NCI-H1436 treated with DMSO at 0.1 percent for 48 hours (cell line): ENCODE measurements around the gene TRIM72.
A peak's percentile ranks its signal among the peaks of the same experiment; 100 is the strongest.
"Not testable (repeated sequence)": the region's sequence is repeated elsewhere in the genome, so short reads cannot be mapped to it uniquely, and the experiment has no call there.

ENCODE experiments used
- DNase-seq: peaks from one replicate; lab custom pipeline; 2025; lab: John Stamatoyannopoulos, UW

The TRIM72 gene

DNA sequence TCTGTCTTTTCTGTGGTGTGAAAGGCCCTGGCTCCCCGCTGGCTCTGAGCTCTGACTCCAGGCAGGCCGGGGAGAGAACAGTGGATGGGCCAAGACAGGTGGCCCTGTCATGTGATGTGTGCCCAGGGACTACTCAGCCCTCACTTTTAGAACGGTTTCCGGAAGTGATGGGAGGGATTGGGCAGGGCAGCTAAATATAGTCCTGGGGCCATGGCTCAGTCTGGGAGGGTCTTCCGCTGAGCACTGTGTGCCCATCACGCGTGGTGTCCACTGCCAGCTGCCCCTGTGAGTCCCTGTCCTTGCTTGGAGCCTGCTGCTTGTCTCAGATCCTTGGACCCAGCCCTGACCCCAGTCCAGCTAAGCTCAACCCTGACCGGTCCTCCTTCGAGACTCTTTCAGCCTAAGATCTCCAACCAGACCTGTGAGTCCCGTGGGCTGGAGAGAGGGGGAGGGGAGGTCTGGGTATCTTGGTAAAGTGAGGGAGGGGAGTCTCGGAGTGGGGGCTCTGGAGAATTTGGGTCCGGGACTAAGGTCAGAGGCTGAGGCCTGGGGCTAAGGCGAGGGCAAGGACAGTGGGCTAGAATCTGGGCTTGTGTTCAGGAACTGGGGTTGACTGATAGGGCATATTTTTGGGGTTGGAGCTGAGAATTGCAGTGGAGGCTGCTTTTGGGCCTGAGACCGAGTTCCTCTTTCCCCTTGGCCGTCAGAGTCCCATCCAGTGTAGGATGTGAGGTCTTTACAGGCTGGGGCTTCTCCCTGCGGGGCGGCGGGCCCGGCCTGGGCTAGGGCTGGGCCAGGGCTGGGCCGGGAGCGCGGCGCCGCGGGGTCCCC lies at the start of gene TRIM72:
TSS of gene TRIM72 (plus strand) at position 243 of the 831 bp plus-strand sequence. CDS start 620 bp downstream, outside the sequence.
- peak; percentile 23 for DNase-seq

DNA sequence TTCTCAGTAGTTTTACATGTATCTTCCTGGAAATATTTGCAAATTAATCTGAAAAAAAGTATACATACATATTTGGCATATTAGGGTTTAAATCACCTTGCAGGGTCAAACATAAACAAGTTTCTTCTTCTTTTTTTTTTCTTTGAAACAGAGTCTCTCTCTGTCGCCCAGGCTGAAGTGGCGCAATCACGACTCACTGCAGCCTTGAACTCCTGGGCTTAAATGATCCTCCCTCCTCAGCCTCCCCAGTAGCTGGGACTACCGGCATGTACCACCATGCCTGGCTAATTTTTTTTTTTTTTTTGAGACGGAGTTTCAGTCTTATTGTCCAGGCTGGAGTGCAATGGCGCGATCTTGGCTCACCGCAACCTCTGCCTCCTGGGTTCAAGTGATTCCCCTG lies 46.6 kb upstream of the TRIM72 start:
- no peak for DNase-seq

DNA sequence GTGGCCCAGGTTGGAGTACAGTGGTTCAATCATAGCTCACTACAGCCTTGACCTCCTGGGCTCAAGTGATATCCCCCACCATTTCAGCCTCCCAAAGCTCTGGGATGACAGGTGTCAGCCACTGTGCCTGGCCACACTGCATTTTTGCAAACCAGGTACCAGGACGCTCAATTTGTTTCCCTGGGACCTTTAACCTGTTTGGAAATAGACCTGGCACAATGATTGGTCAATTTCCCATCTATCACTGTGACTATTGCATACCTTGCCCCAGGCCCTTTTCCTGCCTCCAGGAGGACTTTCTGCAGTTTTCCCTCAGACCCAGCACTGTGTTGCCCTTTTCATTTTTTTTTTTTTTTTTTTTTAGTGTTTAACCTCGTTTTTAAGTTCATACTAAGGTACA lies 45.1 kb upstream of the TRIM72 start:
- no peak for DNase-seq

- DNase-seq = not testable (repeated sequence)
Measured at GRCh38 chr16:31170048-31170447, 43.9 kb upstream of the TRIM72 start.

DNA sequence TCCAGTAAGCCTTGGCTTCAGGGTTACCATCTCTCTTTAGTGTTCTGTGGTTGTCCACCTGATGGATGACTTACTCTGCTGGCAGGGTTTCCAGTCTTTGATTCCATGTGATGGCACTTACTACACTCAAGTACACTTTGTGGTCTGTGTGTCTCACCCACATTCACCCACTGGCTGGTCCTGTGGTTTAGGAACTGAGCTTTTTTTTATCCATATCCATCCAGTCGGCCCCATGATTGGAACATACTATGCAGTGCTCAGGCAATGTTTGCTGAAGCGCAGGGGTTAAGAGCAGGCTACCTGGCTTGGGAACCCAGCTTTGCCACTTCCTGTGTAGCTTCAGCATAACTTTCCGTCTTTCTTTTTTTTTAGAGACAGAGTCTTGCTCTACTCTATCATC lies 36.8 kb upstream of the TRIM72 start:
- DNase-seq = no peak

- no peak for DNase-seq
Measured at GRCh38 chr16:31179219-31179746, 34.6 kb upstream of the TRIM72 start.

- DNase-seq = peak; percentile 59
Measured at GRCh38 chr16:31179747-31180459, 34.0 kb upstream of the TRIM72 start, which contains the start of gene FUS. Gene FUS (plus strand): TSS chr16:31180139. CDS start chr16:31180215, 76 bp downstream.

DNA sequence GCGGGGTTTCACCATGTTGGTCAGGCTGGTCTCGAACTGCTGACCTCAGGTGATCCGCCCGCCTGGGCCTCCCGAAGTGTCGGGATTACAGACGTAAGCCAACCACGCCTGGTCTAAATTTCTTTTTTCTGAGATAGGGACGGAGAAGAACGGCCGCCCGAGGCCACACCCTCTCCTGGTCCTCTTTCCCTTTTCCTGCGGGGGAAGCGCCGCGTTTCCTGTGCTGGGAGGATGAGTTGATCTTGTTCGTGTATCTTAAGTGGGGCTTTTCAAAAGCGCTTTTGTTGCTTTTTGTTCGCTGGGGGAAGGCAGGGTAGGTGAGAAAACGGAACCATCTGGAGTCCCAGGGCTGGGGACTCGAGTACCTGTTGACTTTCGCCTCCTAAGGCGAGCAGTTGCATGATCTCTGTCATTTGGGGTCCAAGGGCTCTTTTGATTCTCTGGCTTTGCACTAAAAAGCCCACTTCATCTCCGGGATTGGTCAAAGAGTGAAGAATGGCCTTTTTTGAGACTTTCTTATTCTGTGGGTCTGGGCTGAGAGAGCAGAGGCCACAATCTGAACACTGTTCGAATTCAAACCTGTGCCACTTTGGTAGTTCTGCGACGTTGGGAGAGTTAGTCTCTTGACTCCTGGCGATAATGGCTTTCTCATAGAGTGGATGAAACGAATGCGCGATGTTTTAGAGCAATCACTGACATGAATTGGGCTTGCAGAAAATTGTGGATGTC lies 32.7 kb upstream of the TRIM72 start:
- no peak for DNase-seq

GRCh38 chr16:31182391-31182790 lies 31.5 kb upstream of the TRIM72 start:
- no peak for DNase-seq

GRCh38 chr16:31183432-31184428 lies 30.2 kb upstream of the TRIM72 start:
- DNase-seq = no peak

- no peak for DNase-seq
Measured at GRCh38 chr16:31184888-31185287, 29.0 kb upstream of the TRIM72 start.

DNA sequence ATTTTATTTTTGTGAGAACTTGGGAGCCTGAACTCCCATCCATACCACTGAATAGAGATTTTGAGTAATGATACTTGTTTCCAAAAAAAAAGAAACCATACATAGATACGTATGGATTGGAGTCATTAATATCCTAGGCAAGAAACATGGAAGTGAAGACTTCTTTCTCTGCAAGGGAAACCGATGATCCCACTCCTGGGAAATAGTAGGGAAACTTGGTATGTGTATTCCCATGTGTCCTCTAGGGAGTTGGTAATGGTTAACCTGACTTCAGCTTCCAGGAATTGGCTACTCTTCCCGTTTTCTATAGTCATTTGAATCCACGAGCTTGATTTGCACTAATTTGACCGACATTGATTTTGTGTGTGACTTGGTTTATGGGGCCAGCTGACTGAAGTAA lies 28.6 kb upstream of the TRIM72 start:
- DNase-seq = no peak

- no peak for DNase-seq
Measured at GRCh38 chr16:31186176-31186575, 27.7 kb upstream of the TRIM72 start.

DNA sequence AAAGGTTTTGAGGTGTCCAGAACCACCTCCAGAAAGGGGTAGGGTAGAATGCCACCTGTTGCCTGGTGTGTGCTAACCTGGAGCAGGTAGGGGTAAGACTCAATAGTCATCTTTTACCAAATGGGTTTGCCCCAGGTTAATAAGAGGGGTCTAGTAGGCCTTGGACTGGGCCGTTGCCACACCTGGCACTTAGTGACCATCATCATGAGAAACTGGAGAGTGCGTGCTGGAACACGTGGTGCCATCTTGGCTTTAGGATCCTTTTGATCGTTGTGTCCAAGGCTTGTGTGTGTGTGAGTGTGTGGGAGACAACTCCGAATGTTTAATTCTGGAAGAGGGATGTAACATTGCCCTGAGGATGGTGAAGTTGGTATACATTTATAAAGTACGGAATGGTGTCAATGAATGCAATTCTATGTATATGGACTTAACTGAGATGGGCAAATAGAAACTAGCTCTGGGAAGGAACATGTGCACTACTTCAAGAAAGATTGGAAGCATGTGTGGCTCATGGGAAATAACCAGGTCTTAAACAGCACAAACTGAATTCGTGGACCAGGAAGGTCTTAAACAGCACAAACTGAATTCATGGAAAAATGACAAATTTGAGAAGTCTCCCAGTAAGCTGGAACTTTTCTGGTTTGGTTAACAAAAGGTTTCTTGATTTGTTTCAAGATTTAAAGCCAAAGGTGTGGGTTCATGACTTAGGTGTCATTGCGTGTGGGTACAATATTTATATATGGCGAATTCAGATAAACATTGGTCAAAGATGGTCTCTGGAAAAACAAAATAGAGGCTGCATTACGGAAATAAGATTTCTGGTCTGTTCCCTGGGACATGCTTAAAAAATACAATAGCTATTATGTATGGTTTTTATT lies 26.8 kb upstream of the TRIM72 start:
- no peak for DNase-seq

DNA sequence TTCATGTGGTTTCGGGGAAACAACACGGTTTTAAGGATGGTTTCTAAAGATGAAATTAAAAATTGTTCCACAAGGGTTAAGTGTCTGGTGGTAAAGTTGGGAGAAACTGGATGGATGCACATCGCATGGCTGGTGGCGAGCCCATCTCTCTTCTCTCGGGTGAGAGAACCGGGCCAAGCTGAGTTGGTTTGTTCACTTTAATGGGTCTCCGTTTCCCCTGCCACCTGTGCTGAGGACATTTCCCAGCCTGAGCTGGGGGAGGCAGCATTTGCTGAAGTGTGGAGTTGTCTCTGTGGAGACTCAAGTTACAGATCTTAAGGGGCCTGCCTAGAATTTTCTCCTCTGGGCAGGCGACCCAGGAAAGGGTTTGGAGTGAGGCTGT lies 26.1 kb upstream of the TRIM72 start:
- DNase-seq = no peak

DNA sequence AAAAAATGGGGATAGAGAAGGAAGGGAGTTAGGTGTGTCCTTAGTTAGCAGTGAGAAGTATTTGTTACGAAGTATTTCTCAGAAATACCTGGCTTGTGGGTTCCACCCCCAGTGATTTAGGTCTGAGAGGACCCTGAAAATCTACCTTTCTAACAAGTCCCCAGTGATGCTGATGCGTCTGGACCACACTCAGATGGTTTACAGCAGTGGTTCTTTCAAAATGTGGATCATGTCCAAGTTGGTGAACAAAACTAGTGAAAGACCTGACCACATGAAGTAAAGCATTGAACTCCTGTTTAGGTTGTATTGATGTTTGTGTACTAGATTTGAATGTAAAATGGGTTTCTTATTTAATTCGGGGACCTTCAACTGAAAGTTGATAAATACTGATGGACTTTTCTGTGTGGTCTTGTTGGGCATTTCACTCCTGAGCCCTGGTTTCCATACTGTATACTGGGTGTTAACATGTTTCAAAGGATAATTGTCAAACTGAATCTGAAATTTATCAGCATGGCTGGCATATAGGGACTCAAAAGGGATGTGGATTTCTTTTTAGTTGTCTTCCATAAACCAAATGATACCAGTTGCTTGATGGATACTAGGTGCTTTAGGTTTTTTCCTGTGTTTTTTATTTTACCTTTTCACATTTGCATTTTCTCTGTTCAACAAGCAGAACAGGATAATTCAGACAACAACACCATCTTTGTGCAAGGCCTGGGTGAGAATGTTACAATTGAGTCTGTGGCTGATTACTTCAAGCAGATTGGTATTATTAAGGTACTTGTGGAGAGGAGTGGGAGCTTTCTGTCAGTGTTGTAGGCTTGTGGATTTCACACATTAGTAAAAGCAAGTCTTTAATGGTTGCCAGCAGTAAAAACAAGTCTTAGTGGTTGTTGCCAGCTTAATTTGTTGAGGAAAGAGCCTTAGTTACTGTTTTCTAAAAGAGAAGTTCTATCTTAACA lies 25.2 kb upstream of the TRIM72 start:
- no peak for DNase-seq

DNA sequence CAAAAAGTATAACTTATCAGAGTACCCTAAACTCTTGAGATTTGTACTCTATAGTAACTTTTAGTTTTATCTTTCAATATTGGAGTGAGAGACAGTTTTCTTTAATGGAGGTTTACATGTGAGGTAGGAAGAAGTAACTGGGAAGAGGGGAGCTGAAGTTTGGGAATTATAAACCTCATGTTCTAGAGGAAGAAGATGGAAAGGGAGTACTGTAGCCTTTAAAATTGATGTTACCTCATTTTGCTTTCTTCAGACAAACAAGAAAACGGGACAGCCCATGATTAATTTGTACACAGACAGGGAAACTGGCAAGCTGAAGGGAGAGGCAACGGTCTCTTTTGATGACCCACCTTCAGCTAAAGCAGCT lies 24.5 kb upstream of the TRIM72 start:
- DNase-seq = no peak

DNA sequence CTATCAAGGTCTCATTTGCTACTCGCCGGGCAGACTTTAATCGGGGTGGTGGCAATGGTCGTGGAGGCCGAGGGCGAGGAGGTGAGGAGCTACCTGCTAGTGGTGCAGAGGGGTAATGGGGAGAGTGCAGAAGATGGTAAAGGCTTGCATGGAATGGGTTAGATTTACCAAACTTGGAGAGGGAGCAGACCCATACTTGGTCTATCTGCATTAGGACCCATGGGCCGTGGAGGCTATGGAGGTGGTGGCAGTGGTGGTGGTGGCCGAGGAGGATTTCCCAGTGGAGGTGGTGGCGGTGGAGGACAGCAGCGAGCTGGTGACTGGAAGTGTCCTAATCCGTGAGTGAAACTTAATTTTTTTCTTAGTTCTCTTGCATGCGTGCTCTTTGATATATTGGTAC lies 23.9 kb upstream of the TRIM72 start:
- no peak for DNase-seq
